SH-SY5Y (cell line): Measurements from ENCODE around the gene SETDB1.

Experiments
- GATA2 ChIP-seq: IDR thresholded peaks from 2 replicates; pipeline ENCODE4 v1.6.1; 2011; ENCODE audit warnings: mild to moderate bottlenecking, low read depth, low read length
- GATA3 ChIP-seq: IDR thresholded peaks from 2 replicates; pipeline ENCODE4 v1.6.1; 2011; ENCODE audit warnings: low read depth, mild to moderate bottlenecking, low read length, moderate library complexity

The SETDB1 gene

GRCh38 chr1:150926097-150926741, at the start of gene SETDB1:
SETDB1 (plus strand) TSS chr1:150926363; CDS start chr1:150927715, 1,352 bp downstream.
- TF ChIP-seq GATA2 = peak; percentile 47
- no peak for TF ChIP-seq GATA3

GRCh38 chr1:150881331-150882070, 44.7 kb upstream of the SETDB1 start:
- TF ChIP-seq GATA2 = no peak
- no peak for TF ChIP-seq GATA3

- TF ChIP-seq GATA3 (no peak), GATA2 (no peak)
Measured at GRCh38 chr1:150887018-150887417, 39.1 kb upstream of the SETDB1 start, which contains the start of gene CTXND2. CTXND2 (plus strand) TSS chr1:150887136; CDS start chr1:150912315, 25,179 bp downstream.

GRCh38 chr1:150888727-150889126, 37.4 kb upstream of the SETDB1 start:
- TF ChIP-seq GATA2 (no peak), GATA3 (no peak)

GRCh38 chr1:150890033-150890416, 36.1 kb upstream of the SETDB1 start:
- TF ChIP-seq GATA2 (no peak), GATA3 (no peak)

GRCh38 chr1:150893336-150893913, 32.7 kb upstream of the SETDB1 start:
- TF ChIP-seq GATA3 (no peak), GATA2 (no peak)

GRCh38 chr1:150895618-150896017, 30.5 kb upstream of the SETDB1 start:
- TF ChIP-seq GATA3 (no peak), GATA2 (no peak)

- TF ChIP-seq GATA3 (no peak), GATA2 (no peak)
Measured at GRCh38 chr1:150902346-150902745, 23.8 kb upstream of the SETDB1 start.

GRCh38 chr1:150902751-150903150, 23.4 kb upstream of the SETDB1 start:
- TF ChIP-seq GATA2 (no peak), GATA3 (no peak)

GRCh38 chr1:150905301-150905700, 20.9 kb upstream of the SETDB1 start:
- TF ChIP-seq GATA3 (no peak), GATA2 (no peak)

- no peak for TF ChIP-seq GATA2
- TF ChIP-seq GATA3 = no peak
Measured at GRCh38 chr1:150906329-150906728, 19.8 kb upstream of the SETDB1 start.

- TF ChIP-seq GATA3 = no peak
- TF ChIP-seq GATA2 = no peak
Measured at GRCh38 chr1:150906813-150907212, 19.4 kb upstream of the SETDB1 start.

- TF ChIP-seq GATA3 (no peak), GATA2 (no peak)
Measured at GRCh38 chr1:150909585-150910180, 16.5 kb upstream of the SETDB1 start.

- TF ChIP-seq GATA2 (no peak), GATA3 (no peak)
Measured at GRCh38 chr1:150912623-150913022, 13.5 kb upstream of the SETDB1 start.
